LHCN-M2 (cell line): ENCODE measurements around the gene OTULIN. TPM values are rescaled to one million over a fixed set of nuclear protein-coding genes. Genes with fewer than 3 reads are reported as not detected.

Experiments used
- DNase-seq: peaks from one replicate; pipeline ENCODE4 v3.0.0-alpha.2; 2012; ENCODE audit warnings: low read depth
- total RNA-seq: library from RNA; depleted of rRNA; stranded (reverse); fragments of >200 nt; gene quantifications from 2 replicates; pipeline ENCODE4 v1.2.3, GENCODE V29; 2014

The OTULIN gene
- total RNA-seq, 1 experiment from 2014 or later = 37.8 TPM

DNA sequence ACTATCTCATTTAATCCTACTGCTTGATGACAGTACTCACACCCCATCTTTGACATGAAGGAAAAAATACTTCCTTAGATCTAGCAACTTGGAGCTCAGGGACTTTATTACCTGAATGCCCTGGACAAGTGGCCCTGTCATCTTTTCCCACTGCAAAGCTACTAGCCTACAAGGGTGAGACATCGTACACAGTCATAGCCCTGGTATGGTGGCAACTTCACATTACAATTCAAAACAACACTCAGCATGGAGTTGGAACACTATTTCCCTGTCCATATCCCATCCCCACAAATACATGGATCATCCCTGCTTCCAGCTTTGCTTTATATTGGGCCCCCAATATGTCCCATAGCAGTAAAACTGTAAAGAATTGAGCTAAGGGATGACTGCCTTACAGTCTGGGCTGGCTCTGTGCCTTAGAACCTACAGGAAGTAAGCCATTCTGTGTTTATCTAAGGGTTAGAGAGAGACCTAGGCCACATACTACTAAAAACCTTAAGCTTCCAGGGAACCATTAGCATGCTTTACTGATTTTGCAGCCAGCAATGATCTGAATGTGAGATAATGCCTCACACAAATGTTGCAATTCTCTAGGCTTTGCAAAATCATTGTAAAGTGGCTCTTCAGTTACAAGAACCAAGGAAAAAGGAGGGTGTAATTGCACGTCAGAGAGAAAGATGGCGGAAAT, 55.9 kb downstream of the OTULIN start:
- peak; percentile 20 for DNase-seq

DNA sequence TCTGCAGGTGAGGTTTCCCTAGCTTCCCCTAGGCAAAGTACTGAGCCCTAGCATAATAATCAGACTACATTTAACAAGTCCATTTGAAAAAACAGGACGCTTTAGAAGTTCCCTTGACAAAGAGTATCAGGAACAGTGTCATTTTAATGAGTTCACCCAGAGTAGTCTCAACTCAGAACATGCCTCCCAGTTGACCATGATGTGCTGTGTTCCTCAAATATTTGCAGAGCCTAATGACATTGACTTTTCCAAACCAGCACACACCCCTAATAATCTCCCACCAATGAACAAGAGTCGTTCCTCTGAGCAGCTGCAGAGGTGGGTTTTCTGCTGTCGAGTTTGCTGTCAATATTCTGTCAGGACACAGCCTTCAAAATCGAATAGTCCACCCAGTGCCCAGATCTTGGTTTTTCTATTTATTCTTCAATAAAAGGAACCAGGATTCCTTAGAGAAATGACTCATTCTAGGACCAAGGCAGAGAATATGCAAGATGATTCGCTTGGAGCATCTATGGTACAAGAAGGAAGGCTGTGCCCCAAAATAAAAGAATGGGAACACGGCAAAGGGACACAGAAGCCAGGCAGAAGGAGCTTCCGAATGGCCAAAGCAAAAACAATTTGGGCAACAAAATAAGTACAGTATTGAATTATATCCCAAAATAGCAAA, 57.6 kb downstream of the OTULIN start:
- DNase-seq = peak; percentile 39

DNA sequence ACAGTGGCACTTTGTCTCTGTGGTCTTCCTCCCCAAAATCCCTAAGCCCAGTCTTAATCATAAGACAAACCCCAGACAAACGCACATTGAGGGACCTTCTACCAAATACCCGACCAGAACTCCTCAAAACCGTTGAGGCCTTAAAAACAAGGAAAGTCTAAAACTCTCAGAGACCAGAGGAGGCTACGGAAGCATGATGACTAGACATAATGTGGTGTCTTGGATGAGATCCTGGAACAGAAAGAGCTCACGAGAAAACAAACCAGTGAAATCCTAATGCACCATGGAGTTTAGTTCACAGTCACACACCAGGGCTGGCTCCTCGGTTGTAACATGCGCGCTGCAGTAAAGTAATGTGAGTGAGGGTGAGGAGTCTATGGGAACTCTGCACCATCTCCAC, 58.4 kb downstream of the OTULIN start:
- no peak for DNase-seq

DNA sequence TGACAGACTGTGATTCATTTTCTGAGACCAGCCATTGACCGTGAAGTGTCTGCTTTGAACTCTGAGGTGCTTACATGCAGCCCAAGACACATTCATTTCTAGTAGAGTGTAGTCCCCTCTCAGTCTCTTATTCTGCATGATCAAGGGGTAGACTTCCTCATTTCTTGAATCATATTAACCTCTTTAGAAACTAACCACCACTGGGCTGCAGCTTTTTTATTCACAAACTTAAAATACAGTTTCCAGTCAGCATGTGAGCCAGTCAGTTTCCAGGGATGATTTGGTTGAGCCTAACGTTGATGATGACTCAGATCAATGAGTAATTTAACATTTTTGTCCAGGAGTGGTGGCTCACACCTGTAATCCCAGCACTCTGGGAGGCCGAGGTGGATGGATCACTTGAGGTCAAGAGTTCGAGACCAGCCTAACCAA, 59.2 kb downstream of the OTULIN start:
- DNase-seq = peak; percentile 9

DNA sequence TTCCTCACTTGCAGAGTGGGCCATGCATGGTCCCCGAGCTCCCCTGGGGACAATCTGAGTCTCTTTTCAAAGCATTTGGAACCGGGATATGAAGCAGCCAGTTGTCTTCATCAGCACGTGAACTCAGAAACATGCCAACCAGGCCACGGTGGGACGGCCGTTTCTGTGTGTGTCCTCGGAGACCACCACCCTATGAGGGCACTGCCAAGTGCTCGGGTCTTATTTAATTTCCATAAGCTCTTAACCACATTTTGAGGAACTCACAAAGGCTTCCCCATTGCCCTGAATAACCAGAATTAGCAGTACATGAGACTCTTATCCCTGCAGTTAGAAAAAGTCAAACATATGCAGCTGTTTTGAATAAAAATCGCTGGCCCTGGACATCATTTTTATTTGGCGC, 60.1 kb downstream of the OTULIN start:
- DNase-seq = no peak

DNA sequence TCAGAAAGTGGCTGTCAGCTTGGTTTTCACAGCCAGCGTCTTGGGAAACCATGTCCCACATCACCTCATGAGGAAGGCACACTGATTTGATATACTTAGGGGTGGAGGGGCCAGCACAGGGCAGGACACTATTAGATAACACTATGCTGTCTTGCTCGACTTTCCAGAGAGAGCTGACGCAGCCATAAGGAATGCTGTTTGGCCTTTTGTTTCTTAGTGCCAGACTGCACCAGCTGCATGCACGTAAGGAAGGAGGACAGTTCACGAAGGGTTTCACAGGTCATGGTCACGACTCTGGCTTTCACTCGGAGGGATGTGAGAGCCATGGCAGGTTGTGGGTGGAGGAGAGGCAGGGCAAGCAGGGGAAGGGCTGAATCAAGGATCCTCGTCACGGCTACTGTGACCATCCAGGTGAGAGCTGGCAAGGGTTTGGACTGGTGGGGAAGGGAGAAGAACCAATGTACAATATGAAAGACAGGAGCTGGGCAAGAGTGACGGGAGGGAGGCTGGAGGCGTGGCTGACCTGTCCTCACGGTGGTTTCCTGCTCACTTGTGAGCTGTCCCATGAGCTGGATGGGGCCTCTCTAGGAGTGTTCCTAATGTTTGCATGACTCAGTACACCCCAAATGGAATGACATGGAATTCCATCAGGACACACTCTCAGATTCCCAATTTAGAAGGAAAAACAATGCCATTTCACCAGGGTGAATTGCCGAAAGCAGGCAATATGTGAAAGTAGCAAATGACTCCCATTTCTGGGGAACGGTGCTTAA, 61.7 kb downstream of the OTULIN start:
- peak; percentile 80 for DNase-seq

DNA sequence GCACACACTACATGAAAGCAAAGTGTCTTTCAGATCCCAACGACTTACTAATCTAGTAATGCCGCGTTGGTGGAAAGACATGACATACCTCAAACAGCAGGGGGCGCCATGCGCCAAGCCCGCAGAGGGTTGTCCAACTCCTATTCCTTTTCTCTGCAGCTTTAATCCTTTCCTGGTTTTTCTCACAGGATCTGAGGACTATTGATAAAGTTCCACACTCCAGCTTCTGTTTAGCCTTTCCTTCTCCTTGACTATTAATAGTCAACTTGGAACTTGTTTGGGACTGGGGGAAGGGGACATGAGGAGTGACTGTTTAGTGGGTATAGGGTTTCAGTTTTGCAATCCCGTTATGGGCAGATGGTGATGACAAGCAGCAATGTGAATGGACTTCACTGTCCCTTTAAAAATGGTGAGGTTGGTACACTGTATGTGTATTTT, 62.9 kb downstream of the OTULIN start:
- DNase-seq = peak; percentile 75

DNA sequence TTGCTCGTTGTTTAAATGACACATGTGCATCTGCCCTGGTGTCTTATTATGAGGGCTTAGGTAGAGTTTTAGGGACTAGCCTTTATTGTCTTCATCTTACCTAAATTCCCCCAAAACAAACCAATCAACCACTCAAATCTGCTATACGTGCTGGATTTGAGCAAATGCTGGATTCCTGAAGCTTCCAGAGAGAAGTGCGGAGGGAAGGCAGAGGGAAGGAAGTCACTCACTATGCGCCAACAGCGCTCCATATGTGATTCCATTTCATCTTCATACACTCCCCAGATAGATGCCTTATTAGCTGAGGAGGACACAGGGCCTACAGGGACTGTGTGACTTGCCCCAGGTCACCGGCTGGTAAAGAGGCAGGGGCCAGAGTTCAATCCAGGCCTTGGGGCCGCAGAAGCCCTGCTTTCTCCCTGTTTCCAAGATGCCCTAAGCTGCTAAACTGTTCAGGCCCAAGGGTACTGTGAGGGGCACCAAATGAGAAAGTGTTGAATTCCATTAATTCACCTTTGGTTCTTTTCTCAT, 63.5 kb downstream of the OTULIN start:
- DNase-seq = no peak

DNA sequence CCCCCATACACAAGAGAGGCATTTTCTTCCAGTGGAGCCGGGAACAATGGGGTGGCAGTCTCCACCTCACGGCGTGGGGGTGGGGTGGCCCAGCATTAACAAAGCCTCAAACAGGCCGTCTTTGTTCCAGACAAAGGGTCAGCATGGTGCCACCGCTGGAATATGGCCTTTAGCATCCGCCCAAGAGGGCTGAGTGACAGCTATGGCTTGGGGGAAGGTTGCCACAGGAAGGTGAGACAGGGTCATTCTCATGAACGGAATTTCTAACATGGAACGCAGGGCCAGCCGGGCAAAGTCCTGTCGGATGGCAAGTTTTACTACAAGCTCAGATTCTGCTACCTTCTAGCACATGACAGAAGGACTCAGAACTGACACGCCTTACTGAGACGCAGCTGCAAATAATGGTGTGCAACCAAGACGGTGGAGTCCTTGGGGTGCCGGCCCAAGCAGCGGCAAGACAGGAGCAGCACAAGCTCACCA, 64.0 kb downstream of the OTULIN start:
- DNase-seq = no peak

DNA sequence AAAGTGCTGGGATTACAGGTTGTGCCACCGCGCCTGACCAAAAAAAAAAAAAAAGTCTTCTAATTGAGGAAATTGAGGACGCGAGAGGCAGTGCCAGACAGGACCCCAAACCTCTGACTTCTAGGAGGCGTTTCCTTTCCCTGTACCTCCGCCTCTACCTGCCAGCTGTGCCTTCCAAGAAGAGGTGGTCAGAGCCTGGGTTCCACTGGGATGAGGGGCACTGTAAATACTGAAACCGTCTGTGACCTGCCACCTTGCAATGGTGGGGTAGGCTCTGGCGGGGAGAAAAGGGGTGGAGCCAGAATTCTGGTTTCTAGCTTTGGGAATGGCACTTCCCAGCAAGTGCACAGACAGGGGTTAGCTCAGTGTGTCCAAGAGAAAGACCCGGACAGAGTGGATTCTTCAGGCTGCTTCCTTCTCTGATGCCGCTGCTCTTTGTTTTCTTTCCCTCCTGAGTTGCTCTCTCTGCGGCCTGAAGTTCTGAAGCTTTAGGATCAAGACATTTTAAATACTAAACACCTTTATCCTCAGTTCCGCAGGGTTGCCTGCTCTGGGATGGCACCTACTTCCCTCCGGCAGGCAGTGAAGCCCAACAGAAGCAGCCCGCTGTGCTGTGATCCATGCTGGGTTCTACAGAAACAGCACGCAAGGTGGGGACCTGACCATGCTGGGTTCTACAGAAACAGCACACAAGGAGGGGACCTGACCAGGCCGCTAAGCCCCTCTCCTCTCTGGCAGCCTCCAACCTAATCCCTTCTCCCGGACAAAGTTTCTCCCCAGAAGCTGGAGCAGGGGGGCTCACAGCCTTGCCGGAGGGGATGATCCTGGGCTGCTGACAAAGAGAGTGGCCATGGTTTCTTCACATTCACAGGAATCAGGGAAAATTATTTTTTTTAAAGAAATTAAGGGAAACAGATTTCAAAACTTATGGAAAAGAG, 65.2 kb downstream of the OTULIN start:
- no peak for DNase-seq

DNA sequence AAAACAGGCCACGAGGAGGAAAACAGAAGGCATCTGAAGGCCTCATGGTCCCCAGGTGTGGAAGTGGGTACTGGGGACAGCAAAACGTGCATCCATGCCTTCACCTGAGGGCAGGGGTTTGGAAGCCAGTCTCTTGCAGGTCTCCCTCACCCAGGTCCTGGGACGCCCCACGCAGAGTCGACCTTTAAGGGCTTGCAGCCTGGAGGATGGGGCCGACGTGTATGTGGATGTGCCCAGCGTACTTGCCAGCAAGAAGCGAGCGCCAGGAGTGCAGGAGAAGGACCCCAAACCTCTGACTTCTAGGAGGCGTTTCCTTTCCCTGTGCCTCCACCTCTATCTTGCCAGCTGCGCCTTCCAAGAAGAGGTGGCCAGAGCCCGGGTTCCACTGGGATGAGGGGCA, 65.9 kb downstream of the OTULIN start:
- DNase-seq = no peak

- DNase-seq = no peak
These were observed 66.4 kb downstream of the OTULIN start for GRCh38 chr5:14730881-14731280.

GRCh38 chr5:14732991-14733390, 68.5 kb downstream of the OTULIN start:
- no peak for DNase-seq

DNA sequence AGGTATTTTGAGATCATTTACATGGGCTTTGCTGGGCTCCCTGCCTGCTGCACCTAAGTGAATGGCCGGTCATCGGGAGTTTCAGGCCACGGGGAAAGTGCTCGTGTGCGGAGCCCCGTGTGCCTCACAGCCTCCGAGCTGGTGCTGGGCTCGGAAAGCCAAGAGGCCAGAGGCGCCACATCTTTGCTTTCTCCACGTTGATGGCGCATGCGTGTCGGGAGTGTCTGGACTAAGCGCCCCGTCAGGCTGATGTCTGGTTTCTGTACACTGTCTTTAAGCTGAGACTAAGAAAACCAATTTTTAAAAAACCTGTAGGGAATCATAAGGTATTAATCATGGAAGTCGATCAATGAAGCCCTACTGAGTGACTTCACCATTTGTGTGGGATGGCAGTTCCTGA, 69.1 kb downstream of the OTULIN start:
- DNase-seq = no peak

GRCh38 chr5:14734396-14734795, 69.9 kb downstream of the OTULIN start:
- DNase-seq = no peak

- no peak for DNase-seq
These were observed 71.4 kb downstream of the OTULIN start for GRCh38 chr5:14735944-14736343.

- DNase-seq = no peak
These were observed 72.8 kb downstream of the OTULIN start for GRCh38 chr5:14737291-14737690.

- no peak for DNase-seq
These were observed 73.5 kb downstream of the OTULIN start for GRCh38 chr5:14738050-14738449.

DNA sequence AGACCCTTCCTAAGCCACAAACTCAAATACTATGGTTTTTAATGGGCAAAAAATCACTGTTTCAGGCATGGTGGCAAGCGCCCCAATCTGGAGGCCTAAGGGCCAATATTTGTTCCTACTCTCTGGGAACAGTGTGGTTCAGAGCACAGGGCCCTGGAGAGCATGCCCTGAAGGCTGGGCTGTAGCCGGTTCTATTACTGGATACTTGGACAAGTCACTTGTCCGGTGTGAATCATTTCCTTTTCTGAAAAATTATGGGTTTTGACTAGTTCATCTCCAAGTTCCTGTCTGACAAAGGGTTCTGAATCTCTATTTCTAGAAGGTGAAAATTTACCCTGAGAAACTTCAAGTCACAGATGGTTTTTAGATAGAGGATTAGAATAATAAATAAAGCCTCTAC, 75.0 kb downstream of the OTULIN start:
- DNase-seq = peak; percentile 72

DNA sequence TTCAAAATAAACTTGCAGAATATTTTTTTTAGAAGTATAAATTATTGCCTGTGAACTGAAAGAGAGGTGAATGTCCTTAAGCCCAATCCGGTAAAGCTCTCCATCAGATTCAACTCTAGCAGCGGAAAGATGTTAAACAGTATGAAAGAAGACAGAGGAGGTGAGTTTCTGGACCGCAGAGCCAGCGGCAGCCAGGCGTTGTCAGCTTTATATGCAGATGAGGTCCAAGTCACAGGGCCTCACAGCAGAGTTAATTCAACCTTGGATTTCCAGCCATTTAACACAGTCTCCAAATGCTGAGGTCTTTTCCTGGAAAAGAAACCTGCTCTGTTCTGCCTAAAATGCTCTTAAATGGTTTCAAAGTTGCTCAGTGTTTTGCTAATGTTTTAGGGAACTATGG, 75.5 kb downstream of the OTULIN start:
- DNase-seq = no peak

DNA sequence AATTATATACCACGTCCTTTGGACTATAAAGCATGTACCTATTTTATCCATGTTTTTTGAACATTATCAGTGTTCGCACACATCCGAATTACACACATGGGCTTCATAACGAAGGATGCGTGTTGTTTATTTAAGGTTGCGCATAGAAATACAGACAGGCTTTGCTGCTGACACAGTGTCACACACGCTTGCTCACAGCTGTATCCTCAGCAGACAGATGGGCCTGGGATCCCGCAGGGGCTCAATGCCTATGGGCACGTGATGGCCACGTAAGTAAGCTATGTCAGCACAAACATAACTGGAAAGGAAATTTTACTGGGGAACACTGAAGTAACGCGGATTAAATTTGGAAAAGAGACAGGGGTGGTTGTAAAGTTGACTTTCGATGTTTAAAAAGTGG, 76.6 kb downstream of the OTULIN start:
- no peak for DNase-seq
